HepG2 (cell line): Measurements from ENCODE around the gene DUOXA2. TPM values are rescaled to one million over a fixed set of nuclear protein-coding genes. Genes with fewer than 3 reads are reported as not detected.
A peak's percentile ranks its signal among the peaks of the same experiment; 100 is the strongest.

Experiments used
- ATF3 ChIP-seq: sonication (generic); formaldehyde crosslinking; IDR thresholded peaks from 2 replicates; pipeline ENCODE4 v1.4.0; 2020; ENCODE audit warnings: missing genetic modification reagents
- BATF2 ChIP-seq: sonication (generic); formaldehyde crosslinking; IDR thresholded peaks from 2 replicates; pipeline ENCODE4 v1.8.0; 2022; ENCODE audit warnings: mild to moderate bottlenecking, missing genetic modification reagents, moderate library complexity
- CEBPB ChIP-seq: IDR thresholded peaks from 2 replicates; pipeline ENCODE4 v1.6.1; 2011; ENCODE audit warnings: low read depth, low read length, improper control_type of control experiment, borderline replicate concordance
- GPN1 ChIP-seq: sonication (generic); formaldehyde crosslinking; IDR thresholded peaks from 2 replicates; pipeline ENCODE4 v1.5.1; 2020; ENCODE audit warnings: missing genetic modification reagents, borderline replicate concordance
- HES4 ChIP-seq: sonication (generic); formaldehyde crosslinking; IDR thresholded peaks from 2 replicates; pipeline ENCODE4 v1.9.0; 2021; ENCODE audit warnings: mild to moderate bottlenecking, missing genetic modification reagents, borderline replicate concordance
- HIC2 ChIP-seq: sonication (generic); formaldehyde crosslinking; IDR thresholded peaks from 2 replicates; pipeline ENCODE4 v1.9.0; 2022; ENCODE audit warnings: low read depth, missing genetic modification reagents
- IKZF5 ChIP-seq: IDR thresholded peaks from 2 replicates; pipeline ENCODE4 v1.6.1; 2018; ENCODE audit warnings: missing genetic modification reagents, mild to moderate bottlenecking, missing compliant biosample characterization
- KDM3A ChIP-seq: IDR thresholded peaks from 2 replicates; pipeline ENCODE4 v1.6.1; 2018; ENCODE audit warnings: low read depth, missing compliant biosample characterization
- MATR3 ChIP-seq: sonication (generic); formaldehyde crosslinking; IDR thresholded peaks from 2 replicates; pipeline ENCODE4 v1.4.0; 2020; ENCODE audit warnings: missing genetic modification reagents
- POGZ ChIP-seq: sonication (generic); formaldehyde crosslinking; IDR thresholded peaks from 2 replicates; pipeline ENCODE4 v1.4.0; 2020; ENCODE audit warnings: mild to moderate bottlenecking, missing genetic modification reagents
- RBM39 ChIP-seq: fragments of 200-400 bp; formaldehyde crosslinking; IDR thresholded peaks from one replicate; pipeline ENCODE4 v1.6.1; 2018; ENCODE audit warnings: antibody characterized with exemption, mild to moderate bottlenecking, low read depth, low read length; ENCODE audit not compliant: poor library complexity, severe bottlenecking
- SIN3B ChIP-seq: fragments of 150-350 bp; IDR thresholded peaks from 2 replicates; pipeline ENCODE4 v1.6.1; 2014; ENCODE audit warnings: low read length
- SMC3 ChIP-seq: IDR thresholded peaks from 2 replicates; pipeline ENCODE4 v1.6.1; 2011; ENCODE audit warnings: low read length, improper control_type of control experiment
- THAP7 ChIP-seq: sonication (generic); formaldehyde crosslinking; IDR thresholded peaks from 2 replicates; pipeline ENCODE4 v1.8.1; 2023; ENCODE audit warnings: mild to moderate bottlenecking, missing genetic modification reagents
- ZNF138 ChIP-seq: sonication (generic); formaldehyde crosslinking; IDR thresholded peaks from 2 replicates; pipeline ENCODE4 v1.5.0; 2020; ENCODE audit warnings: mild to moderate bottlenecking, low read depth, missing genetic modification reagents
- ZNF234 ChIP-seq: sonication (generic); formaldehyde crosslinking; conservative IDR thresholded peaks from 2 replicates; pipeline ENCODE4 v1.5.1; 2020; ENCODE audit warnings: mild to moderate bottlenecking, missing genetic modification reagents
- ZNF614 ChIP-seq: IDR thresholded peaks from 2 replicates; pipeline ENCODE4 v1.6.1; 2018; ENCODE audit warnings: missing biosample characterization, missing genetic modification reagents, inconsistent platforms, borderline replicate concordance
- ZNF678 ChIP-seq: sonication (generic); formaldehyde crosslinking; IDR thresholded peaks from 2 replicates; pipeline ENCODE4 v1.4.0; 2020; ENCODE audit warnings: mild to moderate bottlenecking, missing genetic modification reagents
- polyA plus RNA-seq, 8 experiments: library from polyadenylated mRNA; depleted of rRNA in 3 of 8; stranded (reverse) in 7 of 8; unstranded in 1 of 8; fragments of >200 nt; fragmentation: Illumina TruSeq in 4 of 8; extraction: Trizol in 4 of 8; gene quantifications; 2 replicates each; pipeline versions ENCODE4 v1.2.1 to v1.2.3, GENCODE V29; 2011 to 2016; ENCODE audit warnings: low read depth in 4 of 8, missing spikeins in 1 of 8, mixed read lengths in 1 of 8; ENCODE audit not compliant: insufficient read depth in 1 of 8
- total RNA-seq, 5 experiments: library from RNA; depleted of rRNA; stranded (reverse); fragments of >200 nt; fragmentation: Illumina TruSeq; extraction: Trizol; gene quantifications; 2 replicates each; pipeline ENCODE4 v1.2.3, GENCODE V29; 2016; ENCODE audit warnings: low read depth in 1 of 5
- TF ChIP-seq, protein P1 (sequence below): sonication (generic); formaldehyde crosslinking; IDR thresholded peaks from 2 replicates; pipeline ENCODE4 v1.4.0; 2020; ENCODE audit warnings: missing genetic modification reagents

Gene DUOXA2
- total and polyA plus RNA-seq, 2 of the 13 experiments (the other 11 are each of a cell fraction or from before 2014, with no cell fraction given) = 0.32 TPM; not detected in 1

DNA sequence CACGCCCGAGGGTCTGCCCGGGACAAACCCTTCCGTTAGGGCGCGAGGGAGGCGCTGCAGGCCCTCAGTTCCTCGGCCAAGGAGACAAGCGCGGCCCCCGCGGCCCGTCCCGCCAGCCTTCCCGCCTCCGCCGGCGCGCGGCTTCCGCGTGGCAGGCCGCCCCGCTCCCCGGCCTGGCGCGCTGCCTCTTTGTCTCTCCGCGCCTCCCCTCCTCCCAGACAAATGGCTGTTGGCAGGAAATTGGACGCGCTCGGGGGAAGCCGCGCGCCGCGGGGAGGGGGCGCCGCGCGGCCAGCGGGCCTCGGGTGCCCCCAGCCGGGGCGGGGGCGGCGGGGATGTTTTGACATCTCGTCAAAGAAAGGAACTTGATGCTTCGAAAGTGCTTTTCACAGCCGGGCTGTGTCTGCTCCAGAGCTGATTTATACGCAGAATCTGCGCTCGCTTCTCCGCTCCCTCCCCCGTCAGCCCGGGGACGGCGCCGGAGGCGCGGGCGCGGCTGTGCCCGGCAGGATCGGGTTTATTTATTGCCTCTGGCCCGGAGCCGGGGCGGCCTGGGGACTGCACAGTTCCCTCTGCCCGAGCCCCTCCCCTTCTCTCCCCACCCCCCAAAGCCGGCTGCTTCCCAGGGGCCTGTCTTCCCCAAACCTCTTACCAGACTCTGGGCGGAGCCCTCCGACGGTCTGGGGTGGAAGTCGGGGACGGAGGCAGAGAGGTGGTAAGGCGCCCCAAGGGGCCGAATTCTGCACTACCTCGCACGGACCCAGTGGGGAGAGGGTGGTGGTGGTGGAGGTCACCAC is 52.9 kb downstream of the DUOXA2 start (continued):
- TF ChIP-seq IKZF5 = no peak
- TF ChIP-seq ZNF678 (CRISPR knock-in tag) = no peak
- TF ChIP-seq GPN1 (CRISPR knock-in tag) = no peak
- peak; percentile 35; the same call in 1 of the 2 replicates for TF ChIP-seq KDM3A (CRISPR knock-in tag)
- no peak for TF ChIP-seq SIN3B
- no peak for TF ChIP-seq POGZ (CRISPR knock-in tag)
- no peak for TF ChIP-seq CEBPB
- 0 out of 2 replicates have a peak, but pooled peaks have one; percentile 13 for TF ChIP-seq ZNF614 (CRISPR knock-in tag)
- TF ChIP-seq ZNF234 (CRISPR knock-in tag) = no peak
- TF ChIP-seq, protein P1, sequence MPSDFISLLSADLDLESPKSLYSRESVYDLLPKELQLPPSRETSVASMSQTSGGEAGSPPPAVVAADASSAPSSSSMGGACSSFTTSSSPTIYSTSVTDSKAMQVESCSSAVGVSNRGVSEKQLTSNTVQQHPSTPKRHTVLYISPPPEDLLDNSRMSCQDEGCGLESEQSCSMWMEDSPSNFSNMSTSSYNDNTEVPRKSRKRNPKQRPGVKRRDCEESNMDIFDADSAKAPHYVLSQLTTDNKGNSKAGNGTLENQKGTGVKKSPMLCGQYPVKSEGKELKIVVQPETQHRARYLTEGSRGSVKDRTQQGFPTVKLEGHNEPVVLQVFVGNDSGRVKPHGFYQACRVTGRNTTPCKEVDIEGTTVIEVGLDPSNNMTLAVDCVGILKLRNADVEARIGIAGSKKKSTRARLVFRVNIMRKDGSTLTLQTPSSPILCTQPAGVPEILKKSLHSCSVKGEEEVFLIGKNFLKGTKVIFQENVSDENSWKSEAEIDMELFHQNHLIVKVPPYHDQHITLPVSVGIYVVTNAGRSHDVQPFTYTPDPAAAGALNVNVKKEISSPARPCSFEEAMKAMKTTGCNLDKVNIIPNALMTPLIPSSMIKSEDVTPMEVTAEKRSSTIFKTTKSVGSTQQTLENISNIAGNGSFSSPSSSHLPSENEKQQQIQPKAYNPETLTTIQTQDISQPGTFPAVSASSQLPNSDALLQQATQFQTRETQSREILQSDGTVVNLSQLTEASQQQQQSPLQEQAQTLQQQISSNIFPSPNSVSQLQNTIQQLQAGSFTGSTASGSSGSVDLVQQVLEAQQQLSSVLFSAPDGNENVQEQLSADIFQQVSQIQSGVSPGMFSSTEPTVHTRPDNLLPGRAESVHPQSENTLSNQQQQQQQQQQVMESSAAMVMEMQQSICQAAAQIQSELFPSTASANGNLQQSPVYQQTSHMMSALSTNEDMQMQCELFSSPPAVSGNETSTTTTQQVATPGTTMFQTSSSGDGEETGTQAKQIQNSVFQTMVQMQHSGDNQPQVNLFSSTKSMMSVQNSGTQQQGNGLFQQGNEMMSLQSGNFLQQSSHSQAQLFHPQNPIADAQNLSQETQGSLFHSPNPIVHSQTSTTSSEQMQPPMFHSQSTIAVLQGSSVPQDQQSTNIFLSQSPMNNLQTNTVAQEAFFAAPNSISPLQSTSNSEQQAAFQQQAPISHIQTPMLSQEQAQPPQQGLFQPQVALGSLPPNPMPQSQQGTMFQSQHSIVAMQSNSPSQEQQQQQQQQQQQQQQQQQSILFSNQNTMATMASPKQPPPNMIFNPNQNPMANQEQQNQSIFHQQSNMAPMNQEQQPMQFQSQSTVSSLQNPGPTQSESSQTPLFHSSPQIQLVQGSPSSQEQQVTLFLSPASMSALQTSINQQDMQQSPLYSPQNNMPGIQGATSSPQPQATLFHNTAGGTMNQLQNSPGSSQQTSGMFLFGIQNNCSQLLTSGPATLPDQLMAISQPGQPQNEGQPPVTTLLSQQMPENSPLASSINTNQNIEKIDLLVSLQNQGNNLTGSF = no peak
- TF ChIP-seq HIC2 (CRISPR knock-in tag) = no peak
- no peak for TF ChIP-seq SMC3
- TF ChIP-seq THAP7 (CRISPR knock-in tag) = no peak
- TF ChIP-seq MATR3 = no peak
- 0 out of 2 replicates have a peak, but pooled peaks have one; percentile 28 for TF ChIP-seq ZNF138 (CRISPR knock-in tag)
- no peak for TF ChIP-seq ATF3 (CRISPR knock-in tag)
- TF ChIP-seq RBM39 = peak; percentile 35
- TF ChIP-seq BATF2 (CRISPR knock-in tag) = no peak
- no peak; the same call in 1 of the 2 replicates for TF ChIP-seq HES4 (CRISPR knock-in tag)
